CD8-positive, alpha-beta memory T cell (primary cell): ENCODE measurements around the gene ACADVL. TPM values are rescaled to one million over a fixed set of nuclear protein-coding genes. Genes with fewer than 3 reads are reported as not detected.
A peak's percentile ranks its signal among the peaks of the same experiment; 100 is the strongest.

Experiments
- CTCF ChIA-PET: fragments of 350-600 bp; sonication (Branson Sonifier 250); formaldehyde crosslinking; loops from one replicate; lab custom pipeline; 2021; ENCODE audit warnings: antibody characterized with exemption; lab: Charles Lee
- POLR2A ChIA-PET: fragments of 350-600 bp; sonication (Branson Sonifier 250); formaldehyde crosslinking; loops from one replicate; lab custom pipeline; 2021; ENCODE audit warnings: antibody characterized with exemption; lab: Charles Lee
- DNase-seq, 5 donors: peaks; one replicate each; pipeline versions ENCODE4 v3.0.0 to v3.0.0-alpha.2; 2020 to 2022; ENCODE audit warnings: mixed read lengths in 1 of 5
- H3K27ac ChIP-seq: one replicate; pipeline ENCODE4 v1.7.0; 2013; ENCODE audit warnings: low read depth, mild to moderate bottlenecking, low read length, moderate library complexity
- H3K27me3 ChIP-seq: 2 replicates; pipeline ENCODE4 v1.7.0; 2013; ENCODE audit warnings: low read length, mild to moderate bottlenecking; ENCODE audit not compliant: insufficient read depth, poor library complexity, severe bottlenecking
- H3K36me3 ChIP-seq: 2 replicates; pipeline ENCODE4 v1.7.0; 2013; ENCODE audit warnings: mild to moderate bottlenecking, low read length, moderate library complexity; ENCODE audit not compliant: insufficient read depth
- H3K4me1 ChIP-seq: 2 replicates; pipeline ENCODE4 v1.7.0; 2013; ENCODE audit warnings: mild to moderate bottlenecking, low read length, moderate library complexity; ENCODE audit not compliant: insufficient read depth
- H3K4me3 ChIP-seq: 2 replicates; pipeline ENCODE4 v1.7.0; 2013; ENCODE audit warnings: mild to moderate bottlenecking, low read length
- H3K9me3 ChIP-seq: 2 replicates; pipeline ENCODE4 v1.7.0; 2013; ENCODE audit warnings: mild to moderate bottlenecking, low read length
- H3K27ac Mint-ChIP-seq, 8 donors: one replicate each; pipeline ENCODE4 v1.8.0; 2020 to 2021; ENCODE audit warnings: mixed read lengths in 8 of 8, mild to moderate bottlenecking in 6 of 8, inconsistent platforms in 3 of 8, moderate library complexity in 3 of 8
- H3K27me3 Mint-ChIP-seq, 2 donors: one replicate each; pipeline ENCODE4 v1.8.0; 2020 to 2021; ENCODE audit warnings: mixed read lengths in 2 of 2, mild to moderate bottlenecking in 1 of 2, moderate library complexity in 1 of 2
- H3K36me3 Mint-ChIP-seq, 3 donors: one replicate each; pipeline ENCODE4 v1.8.0; 2020 to 2021; ENCODE audit warnings: mixed read lengths in 3 of 3, inconsistent platforms in 1 of 3, mild to moderate bottlenecking in 1 of 3
- H3K4me1 Mint-ChIP-seq, 3 donors: one replicate each; pipeline ENCODE4 v1.8.0; 2020 to 2021; ENCODE audit warnings: mixed read lengths in 3 of 3, inconsistent platforms in 1 of 3, mild to moderate bottlenecking in 1 of 3
- H3K4me3 Mint-ChIP-seq, 7 donors: one replicate each; pipeline ENCODE4 v1.8.0; 2020 to 2021; ENCODE audit warnings: mixed read lengths in 7 of 7, mild to moderate bottlenecking in 6 of 7, moderate library complexity in 4 of 7, inconsistent platforms in 2 of 7
- H3K9me3 Mint-ChIP-seq, 5 donors: one replicate each; pipeline ENCODE4 v1.8.0; 2020 to 2022; ENCODE audit warnings: mixed read lengths in 5 of 5, mild to moderate bottlenecking in 3 of 5, moderate library complexity in 2 of 5, inconsistent platforms in 1 of 5
- polyA plus RNA-seq: library from polyadenylated mRNA; unstranded; fragments of 300-500 nt; fragmentation: Illumina TruSeq; gene quantifications from one replicate; pipeline ENCODE4 v1.2.3, GENCODE V29; 2021
- total RNA-seq, 2 experiments: library from RNA; stranded (reverse); gene quantifications; one replicate each; pipeline ENCODE4 v1.2.3, GENCODE V29; 2021

ACADVL gene
- total and polyA plus RNA-seq, 3 experiments from 2014 or later = 109 to 288 (median 281) TPM

DNA sequence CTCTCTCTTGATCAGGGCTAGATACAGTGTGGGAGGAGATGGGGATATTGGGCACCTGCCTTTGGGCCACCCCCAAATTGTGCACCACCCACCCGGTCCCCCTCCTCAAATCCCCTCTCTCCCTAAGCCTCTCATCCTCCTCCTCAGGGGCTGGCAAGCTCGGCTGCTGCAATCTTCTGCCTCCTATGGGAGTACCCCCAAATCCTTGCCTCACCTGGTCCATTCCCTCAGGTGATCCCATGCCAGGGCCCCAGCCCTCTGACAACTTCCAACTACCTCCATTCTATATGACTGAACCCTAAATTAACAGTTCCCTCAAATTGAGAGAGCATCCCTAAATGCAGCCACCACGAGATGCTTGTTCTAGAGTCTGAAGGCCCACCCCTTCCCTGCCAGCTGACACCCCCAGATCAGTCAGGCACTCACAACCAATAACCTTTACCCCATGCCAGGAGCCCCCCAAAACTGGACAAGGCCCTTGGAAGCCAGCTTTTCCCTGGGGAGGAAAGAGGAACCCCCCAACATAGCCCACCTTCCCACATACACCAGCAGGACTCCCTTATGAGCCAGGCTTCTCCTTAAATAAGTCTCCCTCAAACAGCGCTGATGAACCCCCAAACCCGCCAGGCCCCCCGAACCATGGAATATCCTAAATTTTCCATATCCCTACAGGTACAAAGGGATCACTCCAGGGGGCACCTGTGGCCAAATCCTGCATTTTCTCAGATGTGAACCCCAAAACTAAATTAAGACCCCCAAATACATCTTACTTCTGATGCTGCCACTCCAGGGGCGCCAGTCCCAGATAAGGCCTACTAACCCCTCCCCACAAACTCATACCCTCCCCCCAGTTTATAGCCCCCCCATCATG is 3.3 kb upstream of the ACADVL start:
- peaks cover 0 to 9% (median 0%) of the 10 kb centered on the region in 3 donors for H3K36me3 Mint-ChIP-seq
- ChIA-PET CTCF (no interaction called here), POLR2A (no interaction called here)
- peaks cover 5 to 6% of the 10 kb centered on the region in 2 donors for H3K27me3 Mint-ChIP-seq
- Histone ChIP-seq H3K36me3 (peaks cover 4% of the 10 kb centered on the region), H3K4me1 (peaks cover 67% of the 10 kb centered on the region), H3K9me3 (no peaks in the 10 kb centered on the region), H3K27me3 (no peaks in the 10 kb centered on the region), H3K27ac (no peak overlapping the region), H3K4me3 (peak overlapping the region; percentile 4)
- H3K9me3 Mint-ChIP-seq = peaks cover 0 to 1% (median 0%) of the 10 kb centered on the region in 5 donors
- H3K4me3 Mint-ChIP-seq = peak overlapping the region in 6 of 7 donors; percentile 11 to 74 (median 36)
- peak overlapping the region; percentile 20 to 89 (median 52) for H3K27ac Mint-ChIP-seq
- peak in 1 of 5 donors; percentile 37 for DNase-seq
- H3K4me1 Mint-ChIP-seq = peaks cover 51 to 74% (median 67%) of the 10 kb centered on the region in 3 donors

- Histone ChIP-seq H3K9me3 (no peaks in the 10 kb centered on the region), H3K27ac (no peak overlapping the region), H3K36me3 (peaks cover 10% of the 10 kb centered on the region), H3K27me3 (no peaks in the 10 kb centered on the region), H3K4me3 (peak overlapping the region; percentile 37), H3K4me1 (peaks cover 67% of the 10 kb centered on the region)
- CTCF ChIA-PET = no interaction called here
- peaks cover 0 to 5% of the 10 kb centered on the region in 2 donors for H3K27me3 Mint-ChIP-seq
- POLR2A ChIA-PET = interaction anchor here (1.3 to 2.4 kb wide), 2 partner anchors 17 to 19 kb away, joined by 5 to 19 read pairs; partner anchors contain the start of gene DVL2
- H3K27ac Mint-ChIP-seq = peak overlapping the region in 5 of 8 donors; percentile 4 to 53 (median 37)
- peak overlapping the region in 4 of 7 donors; percentile 15 to 64 (median 36) for H3K4me3 Mint-ChIP-seq
- peaks cover 0 to 1% (median 0%) of the 10 kb centered on the region in 5 donors for H3K9me3 Mint-ChIP-seq
- DNase-seq = peak in 1 of 5 donors; percentile 54
- H3K4me1 Mint-ChIP-seq = peaks cover 51 to 80% (median 65%) of the 10 kb centered on the region in 3 donors
- H3K36me3 Mint-ChIP-seq = peaks cover 0 to 16% (median 0%) of the 10 kb centered on the region in 3 donors
These were observed 2.4 kb upstream of the ACADVL start for GRCh38 chr17:7217113-7217987.

- peak overlapping the region; percentile 37 for H3K4me3 ChIP-seq
- CTCF ChIA-PET = interaction anchor here (2.0 to 4.7 kb wide), 2 partner anchors 17 to 25 kb away, joined by 6 to 20 read pairs; partner anchors contain the start of genes DVL2 and GABARAP
- H3K27me3 Mint-ChIP-seq = peaks cover 0 to 5% of the 10 kb centered on the region in 2 donors
- no peak for DNase-seq
- H3K4me1 Mint-ChIP-seq = peaks cover 51 to 80% (median 63%) of the 10 kb centered on the region in 3 donors
- POLR2A ChIA-PET = interaction anchor here (1.3 to 3.1 kb wide), 3 partner anchors 16 to 21 kb away, joined by 5 to 31 read pairs (median 19); partner anchors contain the start of genes DVL2 and PHF23
- H3K36me3 ChIP-seq = peaks cover 14% of the 10 kb centered on the region
- no peaks in the 10 kb centered on the region for H3K27me3 ChIP-seq
- peaks cover 0 to 1% (median 0%) of the 10 kb centered on the region in 5 donors for H3K9me3 Mint-ChIP-seq
- peak overlapping the region in 5 of 8 donors; percentile 47 to 81 (median 53) for H3K27ac Mint-ChIP-seq
- peak overlapping the region in 6 of 7 donors; percentile 23 to 64 (median 36) for H3K4me3 Mint-ChIP-seq
- no peaks in the 10 kb centered on the region for H3K9me3 ChIP-seq
- H3K36me3 Mint-ChIP-seq = peaks cover 0 to 24% (median 0%) of the 10 kb centered on the region in 3 donors
- H3K27ac ChIP-seq = peak overlapping the region; percentile 13
- H3K4me1 ChIP-seq = peaks cover 67% of the 10 kb centered on the region
These were observed 1.6 kb upstream of the ACADVL start for GRCh38 chr17:7218166-7218565.

- H3K4me3 ChIP-seq = no peak overlapping the region
- Mint-ChIP-seq H3K27me3 (peaks cover 0 to 5% of the 10 kb centered on the region in 2 donors), H3K27ac (peak overlapping the region in 7 of 8 donors; percentile 75 to 100 (median 96)), H3K4me3 (peak overlapping the region in 6 of 7 donors; percentile 74 to 96 (median 94)), H3K9me3 (peaks cover 0 to 1% (median 0%) of the 10 kb centered on the region in 5 donors), H3K36me3 (peaks cover 0 to 30% (median 0%) of the 10 kb centered on the region in 3 donors), H3K4me1 (peaks cover 46 to 74% (median 58%) of the 10 kb centered on the region in 3 donors)
- H3K9me3 ChIP-seq = no peaks in the 10 kb centered on the region
- H3K4me1 ChIP-seq = peaks cover 62% of the 10 kb centered on the region
- H3K27me3 ChIP-seq = no peaks in the 10 kb centered on the region
- ChIA-PET CTCF (interaction anchor here (1.3 to 4.7 kb wide), 6 partner anchors 16 to 78 kb away, joined by 4 to 23 read pairs (median 10); partner anchors contain the start of genes DVL2 and GABARAP), POLR2A (interaction anchor here (1.3 to 3.1 kb wide), 4 partner anchors 16 to 24 kb away, joined by 5 to 31 read pairs (median 14); partner anchors contain the start of genes DVL2, GABARAP and PHF23)
- peak in 1 of 5 donors; percentile 39 for DNase-seq
- H3K36me3 ChIP-seq = peaks cover 20% of the 10 kb centered on the region
- peak overlapping the region; percentile 57 for H3K27ac ChIP-seq
These were observed 980 bp upstream of the ACADVL start for GRCh38 chr17:7218758-7219157.

- H3K27ac Mint-ChIP-seq = peak overlapping the region; percentile 81 to 100 (median 98)
- peak overlapping the region; percentile 57 for H3K27ac ChIP-seq
- peaks cover 0 to 2% of the 10 kb centered on the region in 2 donors for H3K27me3 Mint-ChIP-seq
- peaks cover 42 to 68% (median 52%) of the 10 kb centered on the region in 3 donors for H3K4me1 Mint-ChIP-seq
- peaks cover 0 to 36% (median 2%) of the 10 kb centered on the region in 3 donors for H3K36me3 Mint-ChIP-seq
- peaks cover 25% of the 10 kb centered on the region for H3K36me3 ChIP-seq
- CTCF ChIA-PET = interaction anchor here (1.3 to 4.7 kb wide), 6 partner anchors 16 to 78 kb away, joined by 4 to 23 read pairs (median 10); partner anchors contain the start of genes DVL2 and GABARAP
- DNase-seq = peak in 1 of 5 donors; percentile 18
- POLR2A ChIA-PET = interaction anchor here (0.6 to 3.1 kb wide), 8 partner anchors 15 to 467 kb away, joined by 3 to 31 read pairs (median 6); partner anchors contain the start of genes DVL2, GABARAP, PHF23 and SLC16A13
- H3K4me3 ChIP-seq = peak overlapping the region; percentile 67
- H3K9me3 Mint-ChIP-seq = no peaks in the 10 kb centered on the region
- H3K9me3 ChIP-seq = no peaks in the 10 kb centered on the region
- H3K27me3 ChIP-seq = no peaks in the 10 kb centered on the region
- peaks cover 59% of the 10 kb centered on the region for H3K4me1 ChIP-seq
- peak overlapping the region; percentile 74 to 96 (median 93) for H3K4me3 Mint-ChIP-seq
These were observed 418 bp upstream of the ACADVL start for GRCh38 chr17:7219229-7219811.

DNA sequence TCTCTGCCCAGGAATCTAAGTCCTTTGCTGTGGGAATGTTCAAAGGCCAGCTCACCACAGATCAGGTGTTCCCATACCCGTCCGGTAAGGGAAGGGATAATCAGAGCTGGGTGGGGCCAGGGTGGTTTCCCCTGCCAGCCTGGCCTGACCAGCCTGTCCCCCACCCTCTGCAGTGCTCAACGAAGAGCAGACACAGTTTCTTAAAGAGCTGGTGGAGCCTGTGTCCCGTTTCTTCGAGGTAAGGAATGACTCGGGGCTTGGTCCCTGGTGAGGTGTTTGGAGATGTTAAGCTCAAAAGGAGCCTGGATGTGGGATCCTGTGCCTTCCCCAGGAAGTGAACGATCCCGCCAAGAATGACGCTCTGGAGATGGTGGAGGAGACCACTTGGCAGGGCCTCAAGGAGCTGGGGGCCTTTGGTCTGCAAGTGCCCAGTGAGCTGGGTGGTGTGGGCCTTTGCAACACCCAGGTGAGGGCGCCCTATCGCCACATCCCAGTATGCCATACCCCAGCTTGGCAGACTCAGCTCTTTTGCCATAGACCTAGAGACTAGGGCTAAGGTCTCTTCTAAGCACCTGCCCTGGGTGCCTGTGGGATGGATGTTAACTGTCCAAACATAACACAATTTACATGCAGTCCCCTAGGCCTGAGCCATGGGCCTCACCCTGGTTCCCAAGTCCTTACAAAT is 997 bp downstream of the ACADVL start:
- Histone ChIP-seq H3K4me3 (peak overlapping the region; percentile 67), H3K27ac (peak overlapping the region; percentile 70), H3K27me3 (no peaks in the 10 kb centered on the region), H3K4me1 (peaks cover 49% of the 10 kb centered on the region), H3K36me3 (peaks cover 25% of the 10 kb centered on the region), H3K9me3 (no peaks in the 10 kb centered on the region)
- CTCF ChIA-PET = interaction anchor here (0.6 to 4.7 kb wide), 9 partner anchors 14 to 340 kb away, joined by 3 to 23 read pairs (median 5); partner anchors contain the start of genes DVL2 and SLC2A4
- Mint-ChIP-seq H3K4me3 (peak overlapping the region; percentile 74 to 96 (median 93)), H3K36me3 (peaks cover 0 to 49% (median 2%) of the 10 kb centered on the region in 3 donors), H3K9me3 (no peaks in the 10 kb centered on the region), H3K27ac (peak overlapping the region; percentile 81 to 98 (median 94)), H3K4me1 (peaks cover 33 to 55% (median 41%) of the 10 kb centered on the region in 3 donors), H3K27me3 (no peaks in the 10 kb centered on the region)
- DNase-seq = peak; percentile 21 to 72 (median 42)
- POLR2A ChIA-PET = interaction anchor here (1.0 to 3.1 kb wide), 6 partner anchors 14 to 465 kb away, joined by 3 to 31 read pairs (median 6); partner anchors contain the start of genes DVL2, GABARAP and PHF23
